Measurements from ENCODE around the gene TOR4A. TPM values are rescaled to one million over a fixed set of nuclear protein-coding genes. Genes with fewer than 3 reads are reported as not detected.

The TOR4A gene
- total RNA-seq, 6 experiments from 2014 or later, result 58.4 to 76.2 (median 62.2) TPM

DNA sequence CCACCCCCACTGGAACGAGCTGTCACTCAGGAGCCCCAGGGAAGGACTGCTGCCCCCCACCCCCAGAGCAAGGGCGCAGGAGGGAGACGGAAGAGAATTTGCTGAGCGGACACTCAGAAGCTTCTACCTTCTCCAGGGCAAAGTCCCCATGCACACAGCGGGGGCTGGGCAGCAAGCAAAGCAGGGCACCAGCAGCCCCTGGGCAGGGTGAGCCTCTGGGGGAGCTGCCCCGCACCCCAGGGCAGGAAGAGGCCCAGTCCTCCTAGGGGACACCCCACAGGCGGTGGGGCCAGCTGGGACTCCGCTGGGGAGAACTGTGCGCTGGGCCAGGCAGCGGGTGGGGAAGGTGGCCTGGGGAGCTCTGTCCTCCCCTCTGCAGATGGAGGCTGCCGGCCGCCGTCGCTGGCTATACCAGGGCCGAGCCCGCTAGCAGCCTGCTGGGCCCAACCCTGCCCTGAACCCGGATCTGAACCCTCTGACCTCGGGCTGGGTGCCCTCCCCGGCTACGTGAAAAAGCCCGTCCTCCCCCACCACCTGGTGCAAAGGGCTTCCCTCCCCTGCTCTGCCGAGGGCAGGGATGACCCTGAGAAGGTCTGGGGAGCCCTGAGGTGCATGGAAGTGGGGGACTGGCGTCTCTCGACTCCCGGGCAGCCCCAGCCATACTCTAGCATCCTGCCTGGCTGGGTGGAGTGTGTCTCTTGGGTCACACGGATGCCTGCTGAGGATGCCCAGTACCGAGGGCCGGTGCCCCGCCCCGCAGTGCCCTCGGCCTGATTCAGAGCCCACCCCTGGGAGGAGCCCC lies 47.4 kb upstream of the TOR4A start:
- Mint-ChIP-seq H3K9me3 (no peaks in the 10 kb centered on the region), H3K4me1 (ENCODE audit: low read depth) (peaks cover 7% of the 10 kb centered on the region), H3K27ac (no peak overlapping the region), H3K36me3 (ENCODE audit: low read depth) (no peaks in the 10 kb centered on the region), H3K4me3 (no peak overlapping the region), H3K27me3 (ENCODE audit: insufficient read depth) (no peaks in the 10 kb centered on the region)
- TF ChIP-seq, protein P1, sequence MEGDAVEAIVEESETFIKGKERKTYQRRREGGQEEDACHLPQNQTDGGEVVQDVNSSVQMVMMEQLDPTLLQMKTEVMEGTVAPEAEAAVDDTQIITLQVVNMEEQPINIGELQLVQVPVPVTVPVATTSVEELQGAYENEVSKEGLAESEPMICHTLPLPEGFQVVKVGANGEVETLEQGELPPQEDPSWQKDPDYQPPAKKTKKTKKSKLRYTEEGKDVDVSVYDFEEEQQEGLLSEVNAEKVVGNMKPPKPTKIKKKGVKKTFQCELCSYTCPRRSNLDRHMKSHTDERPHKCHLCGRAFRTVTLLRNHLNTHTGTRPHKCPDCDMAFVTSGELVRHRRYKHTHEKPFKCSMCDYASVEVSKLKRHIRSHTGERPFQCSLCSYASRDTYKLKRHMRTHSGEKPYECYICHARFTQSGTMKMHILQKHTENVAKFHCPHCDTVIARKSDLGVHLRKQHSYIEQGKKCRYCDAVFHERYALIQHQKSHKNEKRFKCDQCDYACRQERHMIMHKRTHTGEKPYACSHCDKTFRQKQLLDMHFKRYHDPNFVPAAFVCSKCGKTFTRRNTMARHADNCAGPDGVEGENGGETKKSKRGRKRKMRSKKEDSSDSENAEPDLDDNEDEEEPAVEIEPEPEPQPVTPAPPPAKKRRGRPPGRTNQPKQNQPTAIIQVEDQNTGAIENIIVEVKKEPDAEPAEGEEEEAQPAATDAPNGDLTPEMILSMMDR (IDR thresholded peaks at IDR 0.05), result no peak
- DNase-seq, result no peak

DNA sequence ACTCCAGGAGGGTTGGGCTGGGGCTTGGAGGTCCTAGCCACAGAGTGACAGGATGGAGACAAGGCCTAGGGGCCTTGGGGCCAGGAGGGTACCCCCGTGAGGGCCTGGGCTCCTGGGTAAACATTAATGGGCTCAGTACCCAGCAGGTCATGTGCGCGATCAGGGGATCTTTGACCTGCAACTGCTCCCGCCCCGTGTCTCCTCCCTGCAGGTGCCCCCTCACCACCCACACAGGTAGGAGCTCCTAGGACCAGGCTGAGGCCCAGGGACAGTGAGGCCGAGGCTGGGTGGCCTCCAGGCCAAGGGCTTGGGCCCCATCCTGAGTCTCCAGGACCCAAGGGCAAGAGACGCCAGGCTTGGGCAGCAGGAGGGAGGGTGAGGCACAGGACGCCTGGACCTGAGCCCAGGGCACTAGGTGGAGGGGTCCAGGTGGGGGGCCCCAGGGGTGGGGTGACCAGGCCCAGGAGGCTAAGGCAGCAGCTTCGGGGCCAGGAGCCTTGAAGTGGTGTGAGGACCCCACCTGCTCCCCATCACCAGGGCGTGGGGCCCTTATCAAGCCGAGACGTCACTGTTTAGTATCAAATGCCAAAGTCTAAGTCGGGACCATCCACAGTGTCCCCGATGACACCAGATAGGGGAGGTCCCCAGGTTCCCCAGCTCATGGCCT lies 46.7 kb upstream of the TOR4A start, which contains the start of gene SLC34A3:
TSS of gene SLC34A3 (plus strand) at position 197 of the 667 bp plus-strand sequence. CDS start 802 bp downstream, outside the sequence.
- H3K27me3 Mint-ChIP-seq (ENCODE audit: insufficient read depth), result no peaks in the 10 kb centered on the region
- H3K9me3 Mint-ChIP-seq, result no peaks in the 10 kb centered on the region

DNA sequence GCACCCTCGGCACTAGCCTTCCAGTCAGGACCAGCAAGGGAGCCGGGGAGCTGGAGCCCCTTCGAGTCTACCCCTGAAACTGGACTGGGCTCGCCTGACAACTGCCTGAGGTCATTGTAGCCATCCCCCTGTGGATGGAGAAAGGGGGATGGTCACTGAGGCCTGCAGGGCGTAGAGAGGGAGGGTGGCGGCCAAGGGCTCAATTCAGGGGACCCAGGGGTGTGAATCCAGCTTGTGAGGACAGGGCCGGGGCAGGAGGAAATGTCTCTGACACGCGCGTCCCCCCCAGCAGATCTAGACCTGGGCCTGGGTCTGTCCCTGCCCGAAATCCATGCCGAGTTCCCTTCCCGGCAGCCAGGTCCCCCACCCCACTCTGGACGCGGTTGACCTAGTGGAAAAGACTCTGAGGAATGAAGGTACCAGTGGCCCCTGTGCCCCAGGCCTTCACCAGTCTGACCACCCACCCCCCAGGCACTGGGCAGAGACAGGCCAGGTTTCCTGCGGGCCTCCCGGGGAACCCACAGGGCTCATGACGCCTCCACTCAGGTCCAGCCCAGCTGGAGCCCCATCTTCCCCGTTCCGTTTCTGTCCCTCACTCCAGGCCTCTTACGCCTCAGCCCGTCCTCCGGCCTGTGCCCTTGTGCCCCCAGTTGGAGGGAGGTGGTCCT lies 46.0 kb upstream of the TOR4A start:
- TF ChIP-seq, protein P1 (IDR thresholded peaks at IDR 0.05), result no peak
- Mint-ChIP-seq H3K27me3 (ENCODE audit: insufficient read depth) (no peaks in the 10 kb centered on the region), H3K4me3 (no peak overlapping the region), H3K27ac (no peak overlapping the region), H3K9me3 (no peaks in the 10 kb centered on the region), H3K36me3 (ENCODE audit: low read depth) (no peaks in the 10 kb centered on the region), H3K4me1 (ENCODE audit: low read depth) (peaks cover 7% of the 10 kb centered on the region)
- no peak for DNase-seq

More for the DNA sequence above, 46.7 kb upstream of the TOR4A start, which contains the start of gene SLC34A3:
- Mint-ChIP-seq H3K4me1 (ENCODE audit: low read depth) (peaks cover 7% of the 10 kb centered on the region), H3K27ac (no peak within 1 kb of the TSS), H3K36me3 (ENCODE audit: low read depth) (no peaks in the 10 kb centered on the region), H3K4me3 (no peak within 1 kb of the TSS)
- TF ChIP-seq, protein P1 (IDR thresholded peaks at IDR 0.05), result no peak
- DNase-seq, result no peak

DNA sequence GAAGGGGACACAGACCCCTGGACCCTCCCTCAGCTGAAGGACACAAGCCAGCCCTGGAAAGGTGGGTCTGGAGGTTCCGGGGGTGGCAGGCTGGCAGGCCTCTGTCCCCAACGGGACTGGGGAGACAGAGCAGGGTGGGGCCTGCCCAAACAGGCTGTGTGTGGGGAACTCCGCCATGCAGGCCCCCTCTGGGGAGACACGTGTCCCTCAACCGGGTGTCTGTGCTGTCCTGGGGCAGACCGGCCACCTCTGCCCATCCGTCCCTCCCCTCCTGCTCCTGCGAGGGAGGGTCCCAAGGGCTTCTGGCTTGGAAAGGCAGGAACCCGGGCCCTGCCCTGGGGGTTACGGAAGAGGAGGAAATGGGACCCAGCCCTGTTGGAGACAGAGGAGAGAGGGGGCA lies 45.4 kb upstream of the TOR4A start:
- Mint-ChIP-seq H3K4me1 (ENCODE audit: low read depth) (peaks cover 7% of the 10 kb centered on the region), H3K4me3 (no peak overlapping the region), H3K27me3 (ENCODE audit: insufficient read depth) (no peaks in the 10 kb centered on the region), H3K27ac (no peak overlapping the region), H3K9me3 (no peaks in the 10 kb centered on the region), H3K36me3 (ENCODE audit: low read depth) (no peaks in the 10 kb centered on the region)
- DNase-seq, result no peak
- TF ChIP-seq, protein P1 (IDR thresholded peaks at IDR 0.05), result no peak

DNA sequence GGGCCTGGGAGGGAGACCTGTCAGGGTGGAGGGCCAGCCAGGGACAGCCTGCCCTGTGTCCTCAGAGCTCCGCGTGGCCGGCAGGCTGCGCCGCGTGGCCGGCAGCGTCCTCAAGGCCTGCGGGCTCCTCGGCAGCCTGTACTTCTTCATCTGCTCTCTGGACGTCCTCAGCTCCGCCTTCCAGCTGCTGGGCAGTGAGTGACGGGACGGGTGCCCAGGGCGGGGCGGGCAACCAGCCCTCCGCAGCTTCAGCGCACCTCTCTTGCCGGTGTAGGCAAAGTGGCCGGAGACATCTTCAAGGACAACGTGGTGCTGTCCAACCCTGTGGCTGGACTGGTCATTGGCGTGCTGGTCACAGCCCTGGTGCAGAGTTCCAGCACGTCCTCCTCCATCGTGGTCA lies 45.0 kb upstream of the TOR4A start:
- DNase-seq, result no peak
- H3K36me3 Mint-ChIP-seq (ENCODE audit: low read depth), result no peaks in the 10 kb centered on the region
- peaks cover 4% of the 10 kb centered on the region for H3K4me1 Mint-ChIP-seq (ENCODE audit: low read depth)
- no peaks in the 10 kb centered on the region for H3K9me3 Mint-ChIP-seq
- H3K27ac Mint-ChIP-seq, result no peak overlapping the region
- H3K4me3 Mint-ChIP-seq, result no peak overlapping the region
- TF ChIP-seq, protein P1 (IDR thresholded peaks at IDR 0.05), result no peak
- no peaks in the 10 kb centered on the region for H3K27me3 Mint-ChIP-seq (ENCODE audit: insufficient read depth)
